ENCODE measurements around the gene SDK1. TPM values are rescaled to one million over a fixed set of nuclear protein-coding genes. Genes with fewer than 3 reads are reported as not detected.

The SDK1 gene
- total and polyA plus RNA-seq, 2 donors (not counting 3 experiments of a cell fraction or from before 2014, with no cell fraction given), result 1.6 to 3.9 TPM

- H2AFZ ChIP-seq (ENCODE audit: low read depth, low read length), result no peak overlapping the region
- no peaks in the 10 kb centered on the region for H3K9me1 ChIP-seq (replicated peaks; ENCODE audit: control insufficient read depth, extremely low read depth, insufficient read depth, low read length)
- no peaks in the 10 kb centered on the region for H4K20me1 ChIP-seq (replicated peaks; ENCODE audit: control insufficient read depth, extremely low read depth, insufficient read depth, low read length)
- DNase-seq (ENCODE audit: low read depth, low spot score) (no peak), FAIRE-seq (no peak)
- intact Hi-C loops (cut with micrococcal nuclease) (no loop called here), dilution Hi-C loops (cut with MboI; ENCODE audit: extremely low pct_ligation_motif_present, low sequenced_read_pairs) (no loop called here)
- ChIA-PET CTCF (no interaction called here), POLR2A (no interaction called here)
- no peak overlapping the region for H3K9ac ChIP-seq (replicated peaks; ENCODE audit: extremely low read depth, insufficient read depth, low read length)
- H3K27me3 ChIP-seq (ENCODE audit: control insufficient read depth in 2 of 2, insufficient read depth in 2 of 2, low read length in 2 of 2), result no peaks in the 10 kb centered on the region
- no peaks in the 10 kb centered on the region for H3K9me3 ChIP-seq (replicated peaks; ENCODE audit: control insufficient read depth, insufficient read depth, low read length)
- H3K79me2 ChIP-seq (ENCODE audit: control insufficient read depth, insufficient read depth, low read length), result no peaks in the 10 kb centered on the region
- H3K36me3 ChIP-seq (ENCODE audit: control insufficient read depth in 2 of 2, extremely low read depth in 1 of 2, insufficient read depth in 2 of 2, low read length in 2 of 2), result no peaks in the 10 kb centered on the region
- no peak for TF ChIP-seq POLR2A (IDR thresholded peaks at IDR 0.05; ENCODE audit: low read depth, low read length)
- no peak for TF ChIP-seq GATA2 (IDR thresholded peaks at IDR 0.05; ENCODE audit: insufficient read depth, insufficient read length, low read depth, low read length)
- no peak for TF ChIP-seq CTCF (IDR thresholded peaks at IDR 0.05; ENCODE audit: extremely low read depth in 1 of 2, insufficient read depth in 1 of 2, low read depth in 1 of 2, low read length in 2 of 2)
- no peak for TF ChIP-seq FOS (IDR thresholded peaks at IDR 0.05; ENCODE audit: borderline replicate concordance, insufficient read depth, low read length)
- TF ChIP-seq MAX (IDR thresholded peaks at IDR 0.05; ENCODE audit: insufficient read depth, insufficient read length), result no peak
- TF ChIP-seq POLR2AphosphoS5 (IDR thresholded peaks at IDR 0.05; ENCODE audit: insufficient read depth, low read depth, low read length), result no peak
- TF ChIP-seq MYC (IDR thresholded peaks at IDR 0.05; ENCODE audit: low read depth, low read length), result no peak
- no peak for TF ChIP-seq EZH2 (IDR thresholded peaks at IDR 0.05; ENCODE audit: borderline replicate concordance, low read depth, low read length, severe bottlenecking)
- TF ChIP-seq JUN (IDR thresholded peaks at IDR 0.05; ENCODE audit: borderline replicate concordance, insufficient read depth, insufficient read length, low read depth), result no peak
- H3K4me3 ChIP-seq (replicated peaks in 1 of 3; ENCODE audit: insufficient read depth in 1 of 3, low read depth in 1 of 3, low read length in 3 of 3), result no peak overlapping the region
- H3K27ac ChIP-seq (ENCODE audit: insufficient read depth, low read depth, low read length), result no peak overlapping the region
- no peaks in the 10 kb centered on the region for H3K4me1 ChIP-seq (ENCODE audit: control insufficient read depth, extremely low read depth, insufficient read depth, low read length)
- no peak overlapping the region for H3K4me2 ChIP-seq (ENCODE audit: insufficient read depth, low read length)
- BruUV-seq (replicated peaks), result no TSS peak
Measured at GRCh38 chr7:4140933-4141332, 839.9 kb downstream of the SDK1 start.

All from endothelial cell of umbilical vein (primary cell).